ENCODE measurements around the gene PRKCH.

Gene PRKCH

GRCh38 chr14:61335671-61336275 lies 14.4 kb downstream of the PRKCH start:
- no peak for TF ChIP-seq CTCF (IDR thresholded peaks at IDR 0.05; ENCODE audit: low read depth, low read length)
- no peak for DNase-seq (ENCODE audit: extremely low read depth, low read depth)

GRCh38 chr14:61337893-61338292 lies 16.5 kb downstream of the PRKCH start:
- no peak for TF ChIP-seq CTCF (IDR thresholded peaks at IDR 0.05; ENCODE audit: low read depth, low read length)
- no peak for DNase-seq (ENCODE audit: extremely low read depth, low read depth)

- DNase-seq (ENCODE audit: extremely low read depth, low read depth) = no peak
- no peak for TF ChIP-seq CTCF (IDR thresholded peaks at IDR 0.05; ENCODE audit: low read depth, low read length)
Measured at GRCh38 chr14:61338457-61338856, 17.1 kb downstream of the PRKCH start.

GRCh38 chr14:61341275-61342206 lies 20.2 kb downstream of the PRKCH start:
- no peak for DNase-seq (ENCODE audit: extremely low read depth, low read depth)
- no peak for TF ChIP-seq CTCF (IDR thresholded peaks at IDR 0.05; ENCODE audit: low read depth, low read length)

GRCh38 chr14:61342486-61342885 lies 21.1 kb downstream of the PRKCH start:
- no peak for DNase-seq (ENCODE audit: extremely low read depth, low read depth)
- no peak for TF ChIP-seq CTCF (IDR thresholded peaks at IDR 0.05; ENCODE audit: low read depth, low read length)

- DNase-seq (ENCODE audit: extremely low read depth, low read depth) = no peak
- TF ChIP-seq CTCF (IDR thresholded peaks at IDR 0.05; ENCODE audit: low read depth, low read length) = no peak
Measured at GRCh38 chr14:61342932-61343331, 21.6 kb downstream of the PRKCH start.

GRCh38 chr14:61343471-61343870 lies 22.1 kb downstream of the PRKCH start:
- no peak for TF ChIP-seq CTCF (IDR thresholded peaks at IDR 0.05; ENCODE audit: low read depth, low read length)
- no peak for DNase-seq (ENCODE audit: extremely low read depth, low read depth)

All from AG09319 (cell line).